DMS79 treated with DMSO at 0.1 percent for 48 hours (cell line): Measurements from ENCODE around the gene TBKBP1.
"Not testable (repeated sequence)": the region's sequence is repeated elsewhere in the genome, so short reads cannot be mapped to it uniquely, and the experiment has no call there.

ENCODE experiments used
- DNase-seq: peaks from one replicate; lab custom pipeline; 2025; lab: John Stamatoyannopoulos, UW

Gene TBKBP1

DNA sequence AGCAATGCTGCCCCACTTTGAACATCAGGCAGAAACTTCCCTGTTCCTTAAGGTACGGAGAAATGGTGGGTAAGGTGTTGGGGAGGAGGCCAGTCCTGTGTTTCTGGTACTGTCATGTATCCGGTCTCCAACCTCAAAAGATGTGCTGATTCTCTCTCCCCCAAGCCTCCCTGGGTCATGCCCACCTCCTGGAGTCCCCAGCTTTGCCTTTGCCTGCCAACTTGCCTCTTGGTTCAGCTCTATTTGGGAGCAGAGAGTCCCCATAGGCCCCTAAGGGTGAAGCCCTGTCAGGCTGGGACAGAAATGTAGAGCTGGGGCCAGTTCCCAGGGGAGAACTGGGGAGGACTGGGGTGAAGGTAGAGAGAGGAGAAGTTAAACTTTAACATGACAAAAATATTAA lies 37.4 kb downstream of the TBKBP1 start:
- no peak for DNase-seq

- DNase-seq = no peak
Observed at GRCh38 chr17:47732399-47733046, 38.6 kb downstream of the TBKBP1 start.

GRCh38 chr17:47733047-47733673 lies 39.2 kb downstream of the TBKBP1 start, which contains the start of gene TBX21:
TBX21 (plus strand) TSS chr17:47733236; CDS start chr17:47733455, 219 bp downstream.
- DNase-seq = peak; percentile 37

DNA sequence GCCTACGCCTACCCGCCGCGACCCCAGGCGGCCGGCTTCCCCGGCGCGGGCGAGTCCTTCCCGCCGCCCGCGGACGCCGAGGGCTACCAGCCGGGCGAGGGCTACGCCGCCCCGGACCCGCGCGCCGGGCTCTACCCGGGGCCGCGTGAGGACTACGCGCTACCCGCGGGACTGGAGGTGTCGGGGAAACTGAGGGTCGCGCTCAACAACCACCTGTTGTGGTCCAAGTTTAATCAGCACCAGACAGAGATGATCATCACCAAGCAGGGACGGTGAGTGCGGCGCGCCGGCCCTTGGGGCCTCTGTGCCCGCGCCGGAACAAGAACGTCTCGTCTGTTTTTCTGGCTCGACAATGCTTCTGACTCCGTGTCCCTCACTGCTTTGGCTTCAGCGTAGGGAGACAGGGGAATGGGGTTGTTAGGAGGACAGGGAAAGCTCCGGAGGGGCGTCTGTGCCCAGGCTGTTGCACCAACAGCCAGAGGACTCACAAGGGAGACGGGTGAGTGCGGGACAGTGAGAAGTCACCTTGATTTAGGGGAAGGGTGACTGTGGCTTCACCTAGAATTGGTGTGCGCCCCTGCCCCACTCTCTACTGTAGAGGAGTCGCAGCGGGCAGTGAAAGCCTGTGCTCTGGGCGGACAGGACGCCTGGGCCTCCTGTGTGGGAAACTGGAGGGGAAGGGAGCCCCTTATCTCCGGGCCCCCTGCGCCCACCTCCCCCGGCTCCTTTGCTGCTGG lies 39.9 kb downstream of the TBKBP1 start:
- DNase-seq = peak; percentile 13

DNA sequence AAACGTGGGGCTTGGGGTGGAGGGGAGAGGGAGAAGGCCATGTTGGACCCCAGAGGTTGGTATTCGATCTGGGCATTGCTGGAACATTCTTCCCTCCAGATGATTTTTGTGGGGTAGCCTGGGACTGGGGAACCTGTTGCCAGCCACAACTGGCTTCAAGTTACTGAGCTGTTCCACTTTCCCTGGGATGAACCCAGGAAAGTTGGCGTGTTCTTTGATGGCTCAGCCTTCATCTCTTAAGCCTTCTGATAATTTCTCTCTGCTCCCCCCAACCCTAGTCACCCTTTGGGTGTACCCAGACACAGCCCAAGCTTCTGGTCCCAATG lies 41.1 kb downstream of the TBKBP1 start:
- DNase-seq = no peak

GRCh38 chr17:47735536-47736011 lies 41.6 kb downstream of the TBKBP1 start:
- DNase-seq = no peak

GRCh38 chr17:47736501-47737495 lies 42.8 kb downstream of the TBKBP1 start:
- no peak for DNase-seq

DNA sequence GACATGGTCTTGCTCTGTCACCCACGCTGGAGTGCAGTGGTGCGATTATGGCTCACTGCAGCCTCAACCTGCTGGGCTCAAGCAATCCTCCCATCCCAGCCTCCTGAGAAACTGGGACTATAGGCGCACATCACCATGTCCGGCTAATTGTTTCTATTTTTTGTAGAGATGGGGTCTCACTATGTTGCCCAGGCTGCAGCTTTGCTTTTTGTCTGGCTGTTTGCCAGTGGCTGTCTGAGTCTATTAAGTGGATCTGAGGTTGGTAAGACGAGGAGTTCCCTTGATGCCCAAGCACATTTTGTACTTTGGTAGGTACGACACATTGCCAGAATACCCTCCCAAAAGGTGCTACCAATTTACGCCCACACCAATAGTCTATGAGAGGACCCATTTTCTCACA lies 44.2 kb downstream of the TBKBP1 start:
- DNase-seq = no peak

- no peak for DNase-seq
Observed at GRCh38 chr17:47739150-47739549, 45.2 kb downstream of the TBKBP1 start.

DNA sequence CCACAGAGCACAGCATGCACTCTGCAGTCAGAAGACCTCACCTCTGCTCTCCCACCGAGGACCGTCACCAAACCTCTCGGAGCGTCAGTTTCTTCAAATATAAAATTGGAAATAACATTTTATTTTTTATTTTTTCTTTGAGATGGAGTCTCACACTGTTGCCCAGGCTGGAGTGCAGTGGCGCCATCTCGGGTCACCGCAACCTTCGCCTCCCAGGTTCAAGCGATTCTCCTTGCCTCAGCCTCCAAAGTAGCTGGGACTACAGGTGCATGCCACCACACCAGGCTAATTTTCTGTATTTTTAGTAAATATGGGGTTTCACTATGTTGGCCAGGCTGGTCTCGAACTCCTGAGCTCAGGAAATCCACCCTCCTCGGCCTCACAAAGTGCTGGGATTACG lies 46.0 kb downstream of the TBKBP1 start:
- not testable (repeated sequence) for DNase-seq

DNA sequence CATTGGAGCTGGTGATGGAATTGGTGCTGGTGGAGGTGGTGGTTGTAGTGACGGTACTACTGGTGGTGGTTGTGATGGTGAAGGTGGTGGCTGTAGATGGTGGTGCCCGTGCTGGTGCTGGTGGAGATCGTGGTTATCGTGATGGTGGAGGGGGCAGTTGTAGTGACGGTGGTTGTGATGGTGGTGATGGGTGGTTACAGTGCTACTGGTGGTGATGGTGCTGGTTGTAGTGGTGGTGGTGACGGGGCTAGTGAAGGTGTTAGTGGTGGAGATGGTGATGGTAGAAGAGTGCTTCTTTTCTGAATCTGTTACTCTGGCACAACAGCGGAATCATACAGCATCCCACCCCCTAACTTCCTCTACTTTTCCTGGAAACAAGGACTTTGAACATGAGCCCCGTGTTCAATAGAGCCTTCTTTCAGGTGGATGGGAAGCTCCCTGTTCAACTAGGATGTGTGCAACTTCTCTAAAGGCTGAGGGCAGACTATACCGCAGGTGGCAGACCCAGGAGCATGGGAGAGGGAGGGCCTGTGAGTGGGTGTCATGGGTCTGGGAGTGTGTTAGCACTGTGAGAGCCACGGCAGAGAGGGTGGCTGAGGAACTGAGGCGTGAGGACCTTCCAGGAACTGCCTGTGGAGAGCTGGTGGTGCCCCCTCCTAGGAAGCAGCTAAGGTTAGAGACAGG lies 47.3 kb downstream of the TBKBP1 start:
- DNase-seq = no peak

GRCh38 chr17:47741793-47742145 lies 47.8 kb downstream of the TBKBP1 start:
- no peak for DNase-seq

- peak; percentile 13 for DNase-seq
Observed at GRCh38 chr17:47742319-47743181, 48.6 kb downstream of the TBKBP1 start.

GRCh38 chr17:47744168-47745036 lies 50.4 kb downstream of the TBKBP1 start:
- DNase-seq = no peak

DNA sequence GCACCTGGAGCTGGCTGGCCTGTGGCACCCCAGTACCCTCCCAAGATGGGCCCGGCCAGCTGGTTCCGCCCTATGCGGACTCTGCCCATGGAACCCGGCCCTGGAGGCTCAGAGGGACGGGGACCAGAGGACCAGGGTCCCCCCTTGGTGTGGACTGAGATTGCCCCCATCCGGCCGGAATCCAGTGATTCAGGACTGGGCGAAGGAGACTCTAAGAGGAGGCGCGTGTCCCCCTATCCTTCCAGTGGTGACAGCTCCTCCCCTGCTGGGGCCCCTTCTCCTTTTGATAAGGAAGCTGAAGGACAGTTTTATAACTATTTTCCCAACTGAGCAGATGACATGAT lies 51.0 kb downstream of the TBKBP1 start:
- no peak for DNase-seq

- no peak for DNase-seq
Observed at GRCh38 chr17:47751471-47751870, 57.5 kb downstream of the TBKBP1 start.

DNA sequence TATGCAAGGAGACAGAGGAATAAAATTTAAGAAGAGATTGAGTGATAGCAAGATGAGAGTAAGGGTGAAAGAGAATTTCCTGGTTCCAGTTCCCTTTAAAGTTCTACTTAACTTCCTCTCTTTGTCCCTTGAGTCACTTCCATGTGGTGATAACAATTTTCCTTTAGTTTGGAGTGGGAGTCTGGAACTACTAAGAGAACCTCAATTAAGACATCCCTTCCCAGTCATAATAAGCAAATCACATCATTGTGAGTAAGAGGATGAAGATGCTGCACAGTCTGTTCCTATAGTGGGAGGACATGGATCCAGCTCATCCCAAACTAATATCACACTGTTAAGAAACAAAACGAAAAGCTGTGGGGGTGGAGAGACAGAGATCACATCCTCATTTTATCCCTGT lies 63.4 kb downstream of the TBKBP1 start:
- DNase-seq = no peak

DNA sequence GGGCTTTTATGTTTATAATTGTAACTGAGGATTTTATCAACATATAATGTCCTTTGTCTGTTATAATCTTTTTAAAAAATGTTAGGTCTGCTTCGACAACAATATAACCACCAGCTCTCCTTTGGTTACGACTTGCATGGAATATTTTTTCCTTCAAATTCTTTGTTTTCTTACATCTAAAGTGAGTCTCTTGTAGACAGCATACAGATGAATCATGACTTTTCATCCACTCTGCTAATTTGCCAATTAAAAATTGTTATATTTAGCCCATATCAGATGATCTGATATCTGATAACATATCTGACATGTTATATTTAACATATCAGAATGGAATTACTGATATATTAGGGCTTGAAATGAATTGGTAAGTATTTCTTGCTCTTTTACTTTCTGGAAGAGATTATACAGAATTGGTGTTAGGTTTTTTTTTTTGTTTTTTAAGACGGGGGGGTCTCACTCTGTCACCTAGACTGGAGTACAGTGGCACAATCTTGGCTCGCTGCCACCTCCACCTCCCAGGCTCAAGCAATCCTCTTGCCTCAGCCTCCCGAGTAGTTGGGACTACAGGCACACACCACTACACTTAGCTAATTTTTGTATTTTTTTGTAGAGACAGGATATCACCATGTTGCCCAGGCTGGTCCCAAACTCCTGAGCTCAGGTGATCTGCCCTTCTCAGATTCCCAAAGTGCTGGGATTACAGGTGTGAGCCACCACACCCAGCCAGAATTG lies 66.6 kb downstream of the TBKBP1 start:
- DNase-seq = no peak
